GM21528 (cell line): ENCODE data around the gene GSG1L.

ENCODE experiments used
- ATAC-seq: cut with Tn5 transposase; IDR thresholded peaks from one replicate; pipeline ENCODE4 v1.9.1; 2021; ENCODE audit warnings: mild to moderate bottlenecking, moderate library complexity; ENCODE audit not compliant: unreplicated experiment, low FRiP score

Gene GSG1L

DNA sequence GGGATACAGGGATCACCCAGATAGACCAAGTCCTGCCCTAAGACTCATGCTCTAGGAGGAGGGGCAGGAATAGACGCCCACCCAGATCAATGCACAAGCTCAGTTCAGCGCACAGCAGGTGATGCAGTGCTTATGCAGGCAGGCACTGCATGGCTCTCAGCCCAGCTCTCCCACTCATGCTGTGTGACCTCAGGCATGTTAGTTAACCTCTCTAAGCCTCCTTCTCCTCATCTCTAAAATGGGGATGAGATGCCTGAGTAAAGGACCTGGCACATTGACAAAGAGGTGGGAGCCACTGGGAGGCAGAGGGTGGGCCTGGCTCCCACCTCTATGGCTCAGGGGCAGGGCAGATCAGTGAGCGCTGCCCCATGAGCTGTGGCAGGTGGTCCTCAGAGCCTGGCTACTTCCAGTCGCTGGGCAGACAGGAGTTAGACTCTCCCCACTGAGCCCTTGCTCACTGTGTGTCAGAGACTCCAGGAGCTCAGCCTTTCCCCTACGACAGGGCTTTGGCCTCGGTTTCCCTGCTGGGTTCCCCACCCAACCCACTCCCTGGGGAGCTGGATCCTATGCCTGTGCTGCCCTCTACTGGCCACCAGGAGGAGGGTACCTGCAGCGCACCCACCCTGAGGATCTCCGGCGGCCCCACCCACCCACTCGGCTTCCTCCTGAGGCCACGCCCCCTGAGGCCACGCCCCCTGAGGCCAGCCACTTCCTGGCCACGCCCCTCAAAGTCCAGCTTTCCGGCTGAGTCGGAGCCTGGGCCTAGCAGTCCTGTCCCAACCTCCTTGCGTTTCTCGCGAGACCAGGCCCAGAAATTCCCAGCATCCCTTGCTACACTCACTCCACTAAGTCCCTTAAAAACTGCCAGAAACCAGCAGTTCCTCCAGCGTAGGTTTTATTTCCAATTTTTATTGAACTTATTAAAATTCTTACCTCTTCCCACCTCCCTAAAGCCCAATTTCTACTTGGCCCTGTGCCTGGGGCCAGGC, 196.1 kb downstream of the GSG1L start:
- ATAC-seq: no peak

DNA sequence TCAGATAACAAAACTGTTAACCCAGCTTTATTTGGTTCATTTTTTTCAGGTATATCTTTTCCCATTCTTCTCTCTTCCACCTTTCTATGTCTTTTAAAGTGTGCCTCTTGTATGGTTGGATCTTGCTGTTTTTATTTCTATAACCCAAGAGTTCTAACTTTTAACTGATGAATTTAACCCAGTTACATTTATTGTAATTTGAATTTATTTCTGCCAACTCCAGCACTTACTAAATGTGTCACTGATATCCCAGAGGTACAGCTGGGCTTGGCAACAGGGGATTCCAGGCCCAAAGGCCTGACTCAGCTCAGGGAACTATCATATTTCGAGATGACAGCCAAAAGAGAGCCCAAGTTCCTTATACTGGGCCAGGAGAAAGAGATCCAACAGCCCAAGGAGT, 200.1 kb downstream of the GSG1L start:
- no peak for ATAC-seq

DNA sequence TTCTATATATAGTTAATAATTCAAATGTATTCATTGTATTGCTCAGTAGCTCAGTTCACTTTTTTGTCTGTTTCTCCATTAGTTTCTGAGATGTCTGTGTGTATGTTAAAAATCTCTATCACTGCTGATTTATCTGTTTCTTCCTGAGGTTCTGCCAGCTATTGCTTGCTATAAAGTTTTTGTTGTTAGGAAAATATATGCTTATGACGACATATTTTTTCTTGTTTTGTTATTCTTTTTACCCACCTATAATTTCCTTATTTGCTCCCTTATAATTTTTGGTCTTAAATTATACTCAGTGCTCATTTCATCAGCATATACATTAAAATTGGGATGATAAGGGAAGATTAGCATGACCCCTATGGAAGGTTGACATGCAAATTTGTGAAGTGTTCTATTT, 200.6 kb downstream of the GSG1L start:
- no peak for ATAC-seq

DNA sequence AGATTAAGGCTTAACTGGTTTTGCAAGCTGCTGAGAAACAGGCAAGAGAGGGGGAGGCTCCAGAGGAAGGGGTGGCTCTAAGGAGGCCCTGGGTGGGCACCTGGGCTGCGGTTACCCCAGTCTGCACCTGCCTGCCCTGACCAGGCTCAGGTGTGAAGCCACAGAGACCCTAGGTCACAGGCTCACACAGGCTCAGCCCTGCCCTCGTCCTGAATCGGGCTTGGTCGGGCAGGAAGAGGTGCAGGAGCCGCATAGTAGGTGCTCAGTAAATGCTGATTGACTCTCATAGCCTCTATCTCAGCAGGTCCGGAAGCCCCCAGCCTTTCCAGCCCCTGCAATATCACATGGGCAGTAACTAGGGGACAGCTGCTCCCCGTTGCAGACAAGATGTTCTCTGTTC, 203.4 kb downstream of the GSG1L start:
- ATAC-seq: no peak

DNA sequence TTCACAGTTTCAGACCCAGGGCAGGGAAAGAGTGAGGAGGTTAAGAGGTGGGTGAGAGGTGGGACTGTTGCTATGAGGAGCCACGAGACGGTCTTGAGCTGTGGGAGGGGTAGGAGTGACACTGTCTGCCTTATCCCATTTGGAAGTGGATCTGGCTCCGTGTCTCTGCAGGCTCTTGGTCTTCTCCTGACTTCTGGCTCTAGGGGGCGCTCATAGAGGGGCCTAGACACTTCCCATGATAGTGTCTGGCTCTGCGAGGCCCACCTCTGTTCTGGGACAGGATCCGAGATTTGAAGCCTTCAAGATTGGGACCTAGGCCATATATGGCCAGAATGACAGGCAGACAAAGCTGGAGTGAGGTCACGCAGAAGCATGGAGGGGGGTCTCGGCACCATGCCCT, 204.5 kb downstream of the GSG1L start:
- ATAC-seq: no peak

DNA sequence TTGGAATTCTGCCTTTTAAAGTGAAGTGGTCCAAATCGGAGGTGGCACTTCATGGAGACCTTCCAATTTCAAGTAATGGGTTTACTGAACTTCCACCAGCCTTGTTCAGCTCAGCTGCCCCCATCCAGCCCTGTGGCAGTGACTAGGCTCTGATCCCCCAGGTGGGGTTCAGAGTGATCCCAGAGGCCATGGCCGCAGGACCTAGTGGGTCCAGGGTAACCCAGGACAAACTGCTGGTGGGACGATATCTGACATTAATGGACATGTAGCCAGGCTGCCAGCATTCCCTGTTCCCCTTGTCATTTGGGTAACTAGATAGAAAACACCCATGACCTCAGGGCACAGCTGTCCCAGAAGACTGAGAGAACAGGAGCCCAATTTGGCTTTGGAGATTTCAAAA, 209.9 kb downstream of the GSG1L start:
- ATAC-seq: no peak

DNA sequence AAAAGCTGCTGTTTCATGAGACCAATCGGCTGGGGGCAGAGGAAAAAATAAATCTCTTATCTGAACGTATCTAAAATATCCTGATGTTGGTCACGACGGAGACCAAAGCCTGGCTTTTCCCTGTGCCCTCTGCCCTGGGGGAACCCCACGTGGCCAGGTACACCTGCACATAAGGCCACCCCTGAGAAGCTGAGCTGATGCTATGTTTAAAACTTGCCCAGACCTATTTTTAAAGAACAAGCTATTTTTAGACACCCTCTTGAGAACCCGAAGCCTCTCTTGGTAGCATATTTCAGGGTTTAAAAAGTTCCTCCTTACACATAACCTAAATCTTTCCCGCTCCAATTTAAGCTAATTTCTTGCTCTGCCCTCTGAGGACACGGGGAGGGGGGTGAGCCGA, 210.4 kb downstream of the GSG1L start:
- ATAC-seq: no peak

DNA sequence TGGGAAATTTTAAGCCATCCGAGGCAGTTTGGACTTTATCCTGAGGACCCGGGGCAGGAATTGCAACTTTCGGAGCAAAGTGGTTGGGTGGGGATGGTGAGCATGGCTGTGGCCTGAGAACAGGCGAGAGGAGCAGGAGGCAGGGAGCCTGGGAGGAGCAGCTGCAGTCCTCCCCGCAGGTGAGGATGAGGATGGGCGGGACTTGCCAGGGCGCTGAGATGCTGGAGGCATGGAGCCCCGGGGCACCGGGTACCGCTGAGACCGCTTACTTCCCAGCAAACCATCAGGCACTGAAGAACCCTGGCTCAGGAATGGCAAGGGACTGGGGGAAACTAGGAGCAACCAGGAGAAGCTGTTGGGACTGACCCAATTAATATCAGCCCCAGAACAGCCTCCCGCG, 210.8 kb downstream of the GSG1L start:
- no peak for ATAC-seq

DNA sequence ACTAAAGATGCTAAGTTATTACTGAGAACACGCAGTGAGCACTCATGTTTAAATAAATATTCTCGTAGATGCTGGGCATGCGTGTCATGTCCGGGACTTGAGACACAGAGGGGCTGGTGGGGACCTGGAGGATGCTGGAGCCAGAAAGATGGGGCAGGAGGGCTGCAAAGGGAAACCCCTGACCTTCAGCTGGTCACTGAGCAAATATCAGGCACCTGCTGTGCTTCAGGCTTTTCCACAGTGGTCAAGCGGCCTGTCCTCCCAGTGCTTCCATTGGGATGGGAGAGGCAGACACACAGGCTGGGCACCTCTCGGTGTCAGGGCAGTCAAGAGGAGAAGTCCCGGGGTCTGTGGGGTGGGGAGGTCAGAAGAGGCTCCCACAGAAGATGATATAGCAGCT, 211.4 kb downstream of the GSG1L start:
- ATAC-seq: no peak

DNA sequence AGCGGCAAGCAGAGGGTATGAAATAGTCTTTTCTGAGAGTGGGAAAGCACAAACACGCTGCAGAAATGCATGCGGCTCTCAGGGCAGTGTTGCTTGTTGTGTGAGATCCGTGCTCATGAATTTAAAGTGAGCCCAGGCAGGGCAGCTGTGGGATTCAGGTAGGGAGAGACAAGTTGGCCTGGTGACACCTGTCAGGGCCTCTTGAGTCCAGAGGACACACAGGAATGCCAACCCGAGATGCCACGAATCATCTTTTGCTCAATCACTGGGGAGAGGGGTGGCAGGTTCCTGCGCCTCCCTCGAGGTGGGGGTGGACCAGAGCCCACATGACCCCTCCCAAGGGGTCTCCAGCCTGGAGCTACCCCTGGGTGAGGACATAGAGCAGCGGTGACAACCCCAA, 211.9 kb downstream of the GSG1L start:
- ATAC-seq: no peak

DNA sequence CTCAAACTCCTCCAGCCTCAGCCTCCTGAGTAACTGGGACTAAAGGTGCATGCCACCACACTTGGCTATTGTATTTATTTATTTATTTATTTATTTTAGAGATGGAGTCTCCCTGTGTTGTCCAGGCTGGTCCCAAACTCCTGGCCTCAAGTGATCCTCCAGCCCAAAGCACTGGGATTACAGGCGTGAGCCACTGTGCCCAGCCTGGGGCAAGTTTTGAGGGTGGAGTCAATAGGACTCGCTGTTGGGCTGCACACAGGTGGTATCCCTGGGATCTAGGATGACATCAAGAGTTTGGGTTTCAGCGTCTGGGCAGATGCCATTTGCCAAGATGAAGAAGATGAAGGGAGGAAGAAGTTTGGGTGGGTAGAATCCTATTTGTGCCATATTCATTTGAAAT, 213.9 kb downstream of the GSG1L start:
- no peak for ATAC-seq

DNA sequence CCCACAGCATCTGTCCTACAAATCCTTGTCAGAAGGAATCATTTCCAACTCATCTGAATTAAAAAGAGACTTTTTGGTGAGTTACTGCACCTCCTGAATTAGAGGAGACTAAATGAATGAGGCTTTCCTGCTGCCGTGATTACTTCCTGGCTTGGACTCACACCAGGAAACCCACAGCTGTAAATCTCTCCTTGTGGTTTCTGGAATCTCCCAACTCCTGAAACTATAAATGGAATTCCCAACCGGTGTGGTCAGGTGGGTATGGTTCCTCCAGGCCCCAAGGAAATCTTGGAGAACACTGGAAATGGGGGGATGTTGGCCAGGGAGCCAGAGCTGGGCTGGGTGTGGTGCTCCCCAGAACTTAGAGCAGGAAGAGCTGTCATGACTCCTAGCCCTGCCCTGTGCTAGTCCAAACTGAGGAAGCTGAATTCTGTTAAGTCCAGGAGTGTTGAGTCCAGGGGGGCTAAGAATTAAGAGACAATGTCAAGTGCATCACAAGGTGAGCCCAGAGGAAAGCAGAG, 216.4 kb downstream of the GSG1L start:
- no peak for ATAC-seq

DNA sequence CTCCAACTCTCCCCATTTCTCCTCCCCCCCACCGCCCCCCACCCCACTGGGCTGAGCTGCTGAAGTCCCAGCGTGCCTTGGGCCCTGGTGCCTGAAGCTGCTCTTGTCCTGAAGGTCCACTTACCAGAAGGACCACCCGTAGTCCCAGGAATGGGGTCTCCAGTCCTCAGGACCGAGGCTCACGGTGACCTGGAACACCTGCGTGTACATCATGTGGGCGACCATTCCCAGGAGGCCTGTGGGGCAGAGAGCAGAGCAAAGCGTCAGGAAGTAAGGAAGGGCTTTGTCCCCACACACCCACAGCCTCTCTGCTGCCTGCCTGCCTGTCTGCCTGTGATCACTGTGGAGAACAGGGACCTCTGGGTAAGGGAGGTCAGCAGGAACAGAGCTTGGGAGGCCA, 218.7 kb downstream of the GSG1L start:
- no peak for ATAC-seq

DNA sequence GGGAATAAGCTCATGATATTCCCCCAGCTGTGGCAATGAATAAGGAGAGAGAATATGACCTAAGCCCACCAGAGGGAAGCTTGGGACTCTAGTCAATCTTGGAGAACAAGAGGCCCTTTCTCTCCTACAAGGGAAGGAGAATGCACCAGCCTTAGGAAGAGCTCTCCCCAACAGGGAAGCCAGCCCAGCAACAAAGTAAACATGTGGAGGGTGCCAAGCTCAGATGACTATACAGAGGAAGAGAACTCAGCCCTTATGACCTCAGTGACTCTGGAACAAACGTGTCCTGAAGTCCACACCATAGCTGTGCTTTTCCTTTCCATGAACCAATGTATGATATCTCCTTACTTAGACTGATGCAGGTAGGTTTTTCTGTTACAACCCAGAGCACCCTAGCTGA, 219.7 kb downstream of the GSG1L start:
- no peak for ATAC-seq

DNA sequence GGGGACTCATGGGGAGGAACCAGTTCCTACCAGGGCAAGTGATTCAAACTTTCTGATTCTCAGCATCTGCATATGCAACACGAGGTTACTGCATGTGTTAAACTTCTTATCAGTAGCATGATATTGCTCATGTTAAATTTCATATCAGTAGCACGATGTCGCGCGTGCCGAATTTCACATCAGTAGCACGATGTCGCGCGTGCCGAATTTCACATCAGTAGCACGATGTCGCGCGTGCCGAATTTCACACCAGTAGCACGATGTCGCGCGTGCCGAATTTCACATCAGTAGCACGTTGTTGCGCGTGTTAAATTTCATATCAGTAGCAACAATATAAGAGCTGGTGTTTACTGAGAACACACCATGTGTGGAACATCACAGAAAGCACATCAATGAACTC, 221.6 kb downstream of the GSG1L start:
- no peak for ATAC-seq

DNA sequence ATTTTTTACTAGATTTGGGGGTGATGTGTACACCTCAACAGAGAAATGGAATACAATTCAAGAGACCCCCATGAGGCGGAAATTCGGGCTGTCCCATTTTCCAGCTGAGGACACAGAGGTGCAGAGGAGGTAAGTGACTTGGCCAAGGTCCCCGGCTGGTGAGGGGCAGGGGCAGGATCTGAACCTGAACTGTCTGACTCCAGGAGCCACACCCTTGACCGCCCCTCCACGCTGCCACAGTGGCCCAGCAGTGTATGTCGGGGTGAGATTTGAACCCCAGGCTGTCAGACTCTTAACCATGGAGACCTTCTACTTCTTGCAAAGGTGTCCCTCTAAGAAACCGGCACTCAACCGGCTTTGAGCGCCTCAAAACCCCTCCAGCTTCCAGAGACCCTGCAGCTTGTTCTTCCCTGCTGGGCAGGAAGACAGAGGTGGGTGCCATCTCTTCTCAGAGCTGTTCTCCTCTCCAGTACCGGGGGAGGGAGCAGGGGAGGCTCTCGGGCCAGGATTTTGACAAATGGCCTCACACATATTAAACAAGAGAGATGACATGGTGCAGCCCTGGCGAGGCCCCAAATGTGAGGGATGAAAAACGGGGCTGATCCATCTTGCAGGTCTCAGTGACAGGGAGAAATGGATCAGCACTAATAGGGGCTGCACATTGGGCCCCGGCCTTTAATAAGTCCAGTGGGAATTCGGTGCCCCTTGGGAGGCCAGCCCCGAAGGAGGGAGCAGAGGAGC, 222.3 kb downstream of the GSG1L start:
- no peak for ATAC-seq

DNA sequence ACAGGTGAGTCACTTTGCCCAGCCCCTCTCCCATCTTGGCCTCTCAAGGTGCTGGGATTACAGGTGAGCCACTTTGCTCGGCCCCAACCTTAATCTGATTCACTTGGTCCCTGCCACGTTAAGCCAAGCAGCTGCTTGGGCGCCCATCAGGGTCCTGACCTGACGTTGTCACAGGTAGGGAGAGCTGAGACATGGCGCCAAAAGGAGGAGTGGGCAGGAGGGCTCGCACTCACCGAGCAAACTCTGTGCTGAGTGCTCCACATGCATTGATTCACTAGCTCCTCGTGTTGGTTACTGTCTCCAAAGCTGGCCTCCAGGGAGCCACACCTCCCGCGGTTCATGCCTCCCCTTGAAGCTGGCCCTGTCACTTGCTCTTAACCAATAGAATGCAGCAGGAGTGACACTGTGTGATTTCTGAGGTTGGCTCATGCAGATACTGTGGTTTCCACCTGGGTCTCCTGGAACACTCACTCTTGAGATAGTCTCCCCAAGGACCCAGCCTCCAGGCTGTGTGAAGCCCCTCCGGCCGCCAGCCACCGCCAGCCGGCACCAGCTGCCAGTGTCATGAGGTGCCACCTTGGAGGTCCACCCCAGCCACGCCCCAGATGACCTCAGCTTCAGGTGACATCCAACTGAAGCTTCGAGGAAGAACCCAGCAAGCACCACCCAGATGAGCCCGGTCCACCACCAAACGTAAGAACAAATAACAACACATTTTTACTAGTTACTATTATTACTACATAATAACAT, 223.0 kb downstream of the GSG1L start:
- ATAC-seq: no peak

DNA sequence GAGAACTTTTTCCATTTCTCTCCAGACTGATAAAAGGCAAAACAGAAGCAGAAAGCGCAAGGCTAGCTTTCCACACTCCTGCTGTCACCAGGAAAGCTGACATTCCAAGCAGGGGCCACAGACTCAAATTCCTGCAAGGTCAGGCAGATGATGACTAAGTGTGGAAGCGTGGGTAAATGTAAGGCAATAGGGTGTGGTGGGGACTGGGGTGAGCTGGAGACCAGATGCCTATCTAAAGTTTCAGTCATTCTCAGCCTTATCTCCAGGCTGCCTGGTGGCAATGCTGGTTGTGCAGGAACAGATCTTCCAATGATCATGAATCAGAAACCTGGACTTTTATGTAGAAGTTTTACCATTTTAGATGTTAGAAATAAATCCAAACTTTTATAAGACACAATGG, 224.1 kb downstream of the GSG1L start:
- no peak for ATAC-seq

DNA sequence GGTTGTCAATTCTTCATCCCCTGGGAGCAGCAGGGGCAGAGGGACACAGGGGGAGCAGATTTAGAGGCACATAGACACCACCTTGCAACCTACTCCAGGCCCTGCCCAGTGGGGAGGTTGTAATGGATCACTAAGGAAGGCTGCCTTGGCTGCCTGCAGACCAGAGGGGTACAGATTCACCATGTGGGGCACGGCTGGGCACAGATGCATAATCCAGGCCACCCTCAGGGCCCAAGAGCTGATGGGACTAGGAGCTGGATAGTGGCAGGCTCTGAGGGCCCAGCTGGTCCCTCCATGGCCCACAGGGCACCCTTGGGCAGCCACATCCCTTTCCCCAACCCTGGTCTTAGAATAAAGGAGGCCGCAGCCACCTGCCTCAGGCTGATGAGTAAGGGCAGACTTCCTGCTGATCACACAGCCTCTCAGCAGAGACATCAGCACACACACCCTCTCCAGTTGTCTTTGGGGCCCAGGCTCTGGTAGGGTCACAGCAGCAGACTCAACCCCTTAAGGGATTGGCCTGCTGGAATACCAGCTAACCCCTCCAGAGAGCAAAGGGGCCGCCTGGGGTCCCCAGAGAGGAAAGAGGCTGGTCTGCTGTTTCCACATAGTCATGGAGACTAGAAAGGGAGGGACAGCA, 224.9 kb downstream of the GSG1L start:
- ATAC-seq: no peak

DNA sequence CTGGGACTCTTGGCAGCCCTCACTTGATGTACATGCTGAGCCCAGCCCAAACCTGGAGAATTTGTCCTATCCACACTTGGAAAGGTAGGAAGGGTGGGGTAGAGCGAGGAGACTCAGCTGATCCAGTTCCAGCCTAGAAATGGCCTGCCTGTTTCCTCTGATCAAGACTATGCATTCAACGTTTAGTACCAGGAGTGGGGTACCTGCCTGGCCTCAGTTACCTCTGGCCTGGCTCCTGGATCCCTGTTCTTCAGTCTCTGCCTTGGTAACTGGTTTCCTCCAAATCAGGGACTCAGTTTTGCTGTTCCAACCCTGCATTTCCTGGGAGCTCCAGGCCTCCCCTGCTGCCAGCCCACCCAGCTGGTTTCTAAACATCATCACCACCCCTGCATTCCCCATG, 233.5 kb downstream of the GSG1L start:
- no peak for ATAC-seq
